Coronary artery (tissue), 2 donors: ENCODE measurements around the gene C20orf144.

Source experiments
- DNase-seq: peaks from one replicate; pipeline ENCODE4 v3.0.0-alpha.2; 2017; ENCODE audit warnings: low spot score
- H3K27ac ChIP-seq, 2 donors: fragments of 200-600 bp; sonication (generic); one replicate each; pipeline ENCODE4 v1.5.1; 2016 to 2019
- H3K4me3 ChIP-seq: fragments of 200-600 bp; sonication (generic); 2 replicates; pipeline ENCODE4 v1.5.1; 2016; ENCODE audit warnings: mild to moderate bottlenecking, moderate library complexity
- CTCF ChIP-seq: fragments of 200-600 bp; sonication (generic); IDR thresholded peaks from one replicate; pipeline ENCODE4 v1.5.1; 2019; ENCODE audit warnings: antibody characterized with exemption

C20orf144 gene

GRCh38 chr20:33658510-33658909 lies 3.6 kb upstream of the C20orf144 start:
- TF ChIP-seq CTCF: no peak
- H3K27ac ChIP-seq: no peak overlapping the region
- no peak overlapping the region for H3K4me3 ChIP-seq
- no peak for DNase-seq

GRCh38 chr20:33658929-33659328 lies 3.2 kb upstream of the C20orf144 start:
- no peak for DNase-seq
- no peak overlapping the region for H3K27ac ChIP-seq
- no peak overlapping the region for H3K4me3 ChIP-seq
- no peak for TF ChIP-seq CTCF

GRCh38 chr20:33659341-33660034 lies 2.6 kb upstream of the C20orf144 start:
- DNase-seq: no peak
- no peak for TF ChIP-seq CTCF
- H3K27ac ChIP-seq: no peak overlapping the region
- H3K4me3 ChIP-seq: no peak overlapping the region

GRCh38 chr20:33660035-33660684 lies 2.0 kb upstream of the C20orf144 start:
- H3K4me3 ChIP-seq: no peak overlapping the region
- TF ChIP-seq CTCF: no peak
- DNase-seq: no peak
- H3K27ac ChIP-seq: no peak overlapping the region

GRCh38 chr20:33660685-33661058 lies 1.5 kb upstream of the C20orf144 start:
- no peak for TF ChIP-seq CTCF
- no peak overlapping the region for H3K4me3 ChIP-seq
- no peak overlapping the region for H3K27ac ChIP-seq
- no peak for DNase-seq

- peak overlapping the region; percentile 81 for H3K4me3 ChIP-seq
- no peak for DNase-seq
- no peak for TF ChIP-seq CTCF
- H3K27ac ChIP-seq: peak overlapping the region; percentile 88 to 95
These were observed 1.3 kb downstream of the C20orf144 start for GRCh38 chr20:33663161-33664084.
